ENCODE measurements around the gene PRDM11. TPM values are rescaled to one million over a fixed set of nuclear protein-coding genes. Genes with fewer than 3 reads are reported as not detected.

The PRDM11 gene
- total RNA-seq, 4 donors from 2014 or later = 29.5 to 43.2 (median 33.5) TPM

DNA sequence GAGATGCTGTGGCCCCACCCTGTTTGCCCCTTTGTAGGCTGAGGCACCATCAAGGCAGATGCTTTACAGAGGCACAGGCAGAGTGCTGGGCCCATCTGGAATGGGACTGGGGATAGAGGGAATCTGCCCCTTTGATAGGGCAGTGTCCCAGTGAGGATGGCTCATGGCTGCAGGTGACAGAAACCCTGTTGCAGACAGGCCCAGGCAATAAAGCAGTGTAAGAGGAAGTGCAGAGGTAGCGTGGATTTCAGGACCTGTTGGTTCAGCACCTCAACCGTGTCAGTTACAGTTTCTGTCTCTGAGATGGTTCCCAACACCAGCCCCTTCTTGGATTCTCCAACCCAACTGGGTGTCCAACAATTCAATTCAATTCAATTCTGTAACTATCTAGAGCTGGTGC is 25.1 kb downstream of the PRDM11 start:
- Histone ChIP-seq H3K27me3 (no peaks in the 10 kb centered on the region), H3K4me1 (peaks cover 16 to 28% (median 20%) of the 10 kb centered on the region in 4 donors), H3K4me3 (no peak overlapping the region), H3K9me3 (no peaks in the 10 kb centered on the region), H3K27ac (replicated peaks in 1 of 4) (no peak overlapping the region), H3K36me3 (no peaks in the 10 kb centered on the region)
- 65% methylated on average over 2 of the region's 2 CpGs for WGBS
- DNase-seq (ENCODE audit: extremely low spot score) = no peak
- intact Hi-C loops (cut with DNase I) = no loop called here
- no peak for TF ChIP-seq POLR2A (IDR thresholded peaks at IDR 0.05; ENCODE audit: low read depth)
- TF ChIP-seq, protein P1, sequence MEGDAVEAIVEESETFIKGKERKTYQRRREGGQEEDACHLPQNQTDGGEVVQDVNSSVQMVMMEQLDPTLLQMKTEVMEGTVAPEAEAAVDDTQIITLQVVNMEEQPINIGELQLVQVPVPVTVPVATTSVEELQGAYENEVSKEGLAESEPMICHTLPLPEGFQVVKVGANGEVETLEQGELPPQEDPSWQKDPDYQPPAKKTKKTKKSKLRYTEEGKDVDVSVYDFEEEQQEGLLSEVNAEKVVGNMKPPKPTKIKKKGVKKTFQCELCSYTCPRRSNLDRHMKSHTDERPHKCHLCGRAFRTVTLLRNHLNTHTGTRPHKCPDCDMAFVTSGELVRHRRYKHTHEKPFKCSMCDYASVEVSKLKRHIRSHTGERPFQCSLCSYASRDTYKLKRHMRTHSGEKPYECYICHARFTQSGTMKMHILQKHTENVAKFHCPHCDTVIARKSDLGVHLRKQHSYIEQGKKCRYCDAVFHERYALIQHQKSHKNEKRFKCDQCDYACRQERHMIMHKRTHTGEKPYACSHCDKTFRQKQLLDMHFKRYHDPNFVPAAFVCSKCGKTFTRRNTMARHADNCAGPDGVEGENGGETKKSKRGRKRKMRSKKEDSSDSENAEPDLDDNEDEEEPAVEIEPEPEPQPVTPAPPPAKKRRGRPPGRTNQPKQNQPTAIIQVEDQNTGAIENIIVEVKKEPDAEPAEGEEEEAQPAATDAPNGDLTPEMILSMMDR (IDR thresholded peaks at IDR 0.05) = no peak
- no peak for TF ChIP-seq EP300 (IDR thresholded peaks at IDR 0.05)
- TF ChIP-seq POLR2AphosphoS5 (IDR thresholded peaks at IDR 0.05) = no peak

DNA sequence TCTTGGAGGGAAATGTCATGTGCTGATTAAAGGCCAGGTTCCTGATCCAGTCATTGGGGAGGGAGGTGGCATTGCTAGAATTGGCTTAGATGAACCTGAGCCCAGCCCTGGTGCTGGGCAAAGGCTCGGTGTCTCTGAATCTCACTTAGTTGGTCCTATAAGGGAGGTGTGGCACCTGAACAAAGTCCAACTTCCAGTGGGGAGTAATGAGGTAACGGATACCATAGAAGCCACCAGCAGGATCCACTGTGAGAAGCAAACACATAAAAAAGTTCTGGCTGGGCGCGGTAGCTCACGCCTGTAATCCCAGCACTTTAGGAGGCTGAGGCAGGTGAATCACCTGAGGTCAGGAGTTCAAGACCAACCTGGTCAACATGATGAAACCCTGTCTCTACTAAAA is 26.6 kb downstream of the PRDM11 start:
- intact Hi-C loops (cut with DNase I) = no loop called here
- H3K36me3 ChIP-seq = no peaks in the 10 kb centered on the region
- DNase-seq (ENCODE audit: extremely low spot score) = no peak
- H3K27ac ChIP-seq (replicated peaks in 1 of 4) = no peak overlapping the region
- H3K4me1 ChIP-seq = peaks cover 16 to 36% (median 26%) of the 10 kb centered on the region in 4 donors
- H3K27me3 ChIP-seq = no peaks in the 10 kb centered on the region
- TF ChIP-seq EP300 (IDR thresholded peaks at IDR 0.05) (no peak), POLR2AphosphoS5 (IDR thresholded peaks at IDR 0.05) (no peak), POLR2A (IDR thresholded peaks at IDR 0.05; ENCODE audit: low read depth) (no peak)
- TF ChIP-seq, protein P1 (IDR thresholded peaks at IDR 0.05) = no peak
- no peaks in the 10 kb centered on the region for H3K9me3 ChIP-seq
- WGBS = 96% methylated on average over 5 of the region's 5 CpGs
- no peak overlapping the region for H3K4me3 ChIP-seq

DNA sequence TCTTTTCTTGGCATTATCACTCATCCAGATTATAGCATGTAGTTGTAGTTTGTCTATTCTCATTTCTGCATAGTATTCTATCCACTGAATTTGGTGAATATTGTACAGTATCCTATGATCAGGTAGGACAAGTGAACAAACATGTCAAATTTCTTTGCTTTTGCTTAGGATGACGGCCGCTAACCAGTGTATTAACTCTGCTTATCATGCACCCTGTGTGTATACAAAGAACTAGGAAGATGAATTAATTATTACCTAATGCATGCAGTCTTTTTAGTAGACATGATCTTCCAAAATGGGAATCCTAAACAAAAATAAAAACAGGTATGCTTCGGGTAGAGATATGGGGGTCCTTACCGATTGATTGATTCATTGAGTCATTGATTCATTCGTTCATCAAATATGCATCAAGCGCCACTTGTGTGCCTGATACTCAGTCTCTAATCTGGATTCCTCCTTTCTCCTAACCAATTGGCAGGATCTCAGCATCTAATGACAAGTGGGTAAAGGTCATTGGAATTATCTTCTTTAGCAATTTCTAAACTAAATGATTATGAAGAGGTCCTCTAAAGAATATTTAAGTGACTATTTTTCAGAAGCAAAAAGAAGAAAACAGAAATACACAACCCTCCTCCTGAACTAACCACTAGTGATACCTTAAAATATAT is 27.9 kb downstream of the PRDM11 start:
- intact Hi-C loops (cut with DNase I) = no loop called here

DNA sequence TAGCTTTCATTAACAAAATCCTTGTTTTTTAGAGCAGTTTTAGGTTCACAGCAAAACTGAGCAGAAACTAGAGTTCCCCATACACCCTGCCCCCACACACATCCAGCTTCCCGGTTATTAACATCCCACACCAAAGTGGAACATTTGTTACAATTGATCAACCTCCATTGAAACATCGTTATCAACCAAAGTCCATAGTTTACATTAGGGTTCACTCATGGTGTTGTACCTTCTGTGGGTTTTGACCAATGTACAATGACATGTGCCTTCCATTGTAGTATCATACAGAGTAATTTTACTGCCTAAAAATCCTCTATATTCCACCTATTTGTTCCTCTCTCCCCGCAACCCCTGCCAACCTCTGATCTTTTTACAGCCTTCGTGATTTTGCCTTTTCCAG is 28.5 kb downstream of the PRDM11 start:
- no peak for DNase-seq (ENCODE audit: extremely low spot score)
- WGBS = 90% methylated on average over 4 of the region's 4 CpGs
- Histone ChIP-seq H3K27me3 (no peaks in the 10 kb centered on the region), H3K27ac (replicated peaks in 1 of 4) (no peak overlapping the region), H3K4me3 (no peak overlapping the region), H3K36me3 (no peaks in the 10 kb centered on the region), H3K4me1 (peaks cover 21 to 33% (median 22%) of the 10 kb centered on the region in 4 donors), H3K9me3 (no peaks in the 10 kb centered on the region)
- intact Hi-C loops (cut with DNase I) = no loop called here
- TF ChIP-seq, protein P1 (IDR thresholded peaks at IDR 0.05) = no peak
- TF ChIP-seq POLR2AphosphoS5 (IDR thresholded peaks at IDR 0.05) (no peak), EP300 (IDR thresholded peaks at IDR 0.05) (no peak), POLR2A (IDR thresholded peaks at IDR 0.05; ENCODE audit: low read depth) (no peak)

More for the DNA sequence above, 27.9 kb downstream of the PRDM11 start:
- Histone ChIP-seq H3K4me3 (no peak overlapping the region), H3K9me3 (no peaks in the 10 kb centered on the region), H3K27me3 (no peaks in the 10 kb centered on the region), H3K36me3 (no peaks in the 10 kb centered on the region), H3K4me1 (peaks cover 21 to 33% (median 22%) of the 10 kb centered on the region in 4 donors), H3K27ac (replicated peaks in 1 of 4) (no peak overlapping the region)
- TF ChIP-seq, protein P1 (IDR thresholded peaks at IDR 0.05) = no peak
- TF ChIP-seq POLR2AphosphoS5 (IDR thresholded peaks at IDR 0.05) = no peak
- TF ChIP-seq POLR2A (IDR thresholded peaks at IDR 0.05; ENCODE audit: low read depth) = no peak
- TF ChIP-seq EP300 (IDR thresholded peaks at IDR 0.05) = no peak
- no peak for DNase-seq (ENCODE audit: extremely low spot score)
- 92% methylated on average over 6 of the region's 6 CpGs for WGBS
